Activated T-helper 17 cell treated with anti-CD3 and anti-CD28 coated beads, Interleukin-2, amount 50 U/mL, for 72 hours (primary cell): ENCODE data around the gene GPC5. TPM values are rescaled to one million over a fixed set of nuclear protein-coding genes. Genes with fewer than 3 reads are reported as not detected.
"Not testable (repeated sequence)": the region's sequence is repeated elsewhere in the genome, so short reads cannot be mapped to it uniquely, and the experiment has no call there.

ENCODE experiments used
- ATAC-seq: fragments of 150-1000 bp; cut with Tn5 transposase; replicated peaks from 2 replicates; pipeline ENCODE4 v1.10.0; 2021; ENCODE audit warnings: mild to moderate bottlenecking, moderate library complexity
- H3K27ac Mint-ChIP-seq: one replicate; pipeline ENCODE4 v1.8.0; 2022; ENCODE audit warnings: mixed read lengths
- H3K27me3 Mint-ChIP-seq: one replicate; pipeline ENCODE4 v1.8.0; 2022; ENCODE audit warnings: mixed read lengths
- H3K36me3 Mint-ChIP-seq: one replicate; pipeline ENCODE4 v1.8.0; 2022; ENCODE audit warnings: low read depth, mild to moderate bottlenecking, mixed read lengths
- H3K4me1 Mint-ChIP-seq: one replicate; pipeline ENCODE4 v1.8.0; 2022; ENCODE audit warnings: mixed read lengths
- H3K4me3 Mint-ChIP-seq: one replicate; pipeline ENCODE4 v1.8.0; 2022; ENCODE audit warnings: mild to moderate bottlenecking, mixed read lengths
- H3K9me3 Mint-ChIP-seq: one replicate; pipeline ENCODE4 v1.8.0; 2022; ENCODE audit warnings: mixed read lengths
- total RNA-seq, 2 donors: library from RNA; stranded (reverse); gene quantifications; one replicate each; pipeline ENCODE4 v1.2.3, GENCODE V29; 2022

The GPC5 gene
- total RNA-seq, 2 donors from 2014 or later, result 0.09 to 0.29 TPM

DNA sequence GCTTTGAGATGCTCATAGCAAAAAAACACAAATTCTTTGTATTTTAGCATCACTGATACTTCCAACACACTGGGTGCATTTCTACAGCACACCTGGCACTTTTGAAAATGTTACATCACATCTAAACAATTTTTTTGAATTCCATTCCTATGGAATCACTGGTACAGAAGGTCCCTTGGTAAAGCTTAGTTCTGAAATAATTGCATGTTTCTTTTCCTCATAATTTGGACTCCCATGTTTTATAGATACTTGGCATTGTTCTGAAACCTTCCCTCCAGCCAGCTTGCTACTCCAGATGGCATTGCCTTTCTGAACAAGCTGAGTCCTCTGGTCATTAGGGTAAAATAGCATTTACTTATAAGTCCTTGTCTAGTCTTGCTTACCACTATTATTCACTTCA lies 1346.8 kb downstream of the GPC5 start:
- Mint-ChIP-seq H3K4me1 (no peaks in the 10 kb centered on the region), H3K27ac (no peak overlapping the region), H3K27me3 (no peaks in the 10 kb centered on the region), H3K4me3 (no peak overlapping the region), H3K36me3 (no peaks in the 10 kb centered on the region), H3K9me3 (peaks cover 3% of the 10 kb centered on the region)
- no peak for ATAC-seq

DNA sequence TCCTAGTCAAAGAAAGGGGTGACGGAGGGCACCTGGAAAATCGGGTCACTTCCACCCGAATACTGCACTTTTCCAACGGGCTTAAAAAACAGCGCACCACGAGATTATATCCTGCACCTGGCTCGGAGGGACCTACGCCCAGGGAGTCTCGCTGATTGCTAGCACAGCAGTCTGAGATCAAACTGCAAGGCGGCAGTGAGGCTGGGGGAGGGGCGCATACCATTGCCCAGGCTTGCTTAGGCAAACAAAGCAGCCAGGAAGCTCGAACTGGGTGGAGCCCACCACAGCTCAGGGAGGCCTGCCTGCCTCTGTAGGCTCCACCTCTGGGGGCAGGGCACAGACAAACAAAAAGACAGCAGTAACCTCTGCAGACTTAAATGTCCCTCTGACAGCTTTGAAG lies 1354.3 kb downstream of the GPC5 start:
- ATAC-seq, H3K4me3 Mint-ChIP-seq, H3K36me3 Mint-ChIP-seq, H3K27me3 Mint-ChIP-seq, H3K9me3 Mint-ChIP-seq, H3K27ac Mint-ChIP-seq, H3K4me1 Mint-ChIP-seq: not testable (repeated sequence)

DNA sequence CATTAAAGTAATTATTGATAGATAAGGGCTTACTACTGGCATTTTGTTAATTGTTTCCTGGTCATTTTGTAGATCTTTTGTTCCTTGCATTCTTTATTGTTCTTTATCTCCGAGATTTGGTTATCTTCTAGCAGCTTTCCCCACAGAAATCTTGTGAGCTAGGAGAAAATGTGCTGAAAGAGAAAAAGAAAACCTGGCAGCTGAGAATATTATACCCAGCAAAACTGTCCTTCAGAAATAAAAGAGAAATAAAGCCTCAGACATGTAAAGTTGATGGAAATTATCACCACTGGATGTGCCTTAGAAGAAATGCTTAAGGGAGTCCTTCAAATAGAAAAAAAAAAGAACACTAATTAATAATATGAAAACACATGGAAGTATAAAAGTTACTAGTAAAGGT lies 1363.3 kb downstream of the GPC5 start:
- no peak for ATAC-seq
- peaks cover 19% of the 10 kb centered on the region for H3K9me3 Mint-ChIP-seq
- H3K27ac Mint-ChIP-seq, result no peak overlapping the region
- H3K4me3 Mint-ChIP-seq, result no peak overlapping the region
- H3K4me1 Mint-ChIP-seq, result no peaks in the 10 kb centered on the region
- no peaks in the 10 kb centered on the region for H3K36me3 Mint-ChIP-seq
- no peaks in the 10 kb centered on the region for H3K27me3 Mint-ChIP-seq

DNA sequence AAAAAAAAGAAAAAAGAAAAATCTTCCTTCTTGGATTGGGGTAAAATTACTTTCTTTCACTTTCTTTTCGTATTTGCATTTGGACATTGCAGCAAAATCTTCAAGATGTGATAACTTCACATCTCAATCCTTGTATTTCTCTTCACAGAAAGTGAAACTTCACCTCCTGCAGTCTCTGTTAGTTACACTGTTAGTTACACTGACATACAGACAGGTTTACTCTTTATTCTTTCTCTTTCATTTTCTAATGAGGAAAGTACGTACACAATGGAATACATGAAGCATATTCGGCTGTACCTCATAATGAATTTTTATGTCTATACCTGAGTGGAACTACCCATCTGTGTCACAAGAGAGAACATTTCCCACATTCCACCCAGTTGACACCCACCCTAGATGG lies 1369.0 kb downstream of the GPC5 start:
- Mint-ChIP-seq H3K36me3 (no peaks in the 10 kb centered on the region), H3K27me3 (no peaks in the 10 kb centered on the region), H3K4me3 (no peak overlapping the region), H3K27ac (no peak overlapping the region), H3K4me1 (no peaks in the 10 kb centered on the region), H3K9me3 (peaks cover 10% of the 10 kb centered on the region)
- ATAC-seq, result no peak

DNA sequence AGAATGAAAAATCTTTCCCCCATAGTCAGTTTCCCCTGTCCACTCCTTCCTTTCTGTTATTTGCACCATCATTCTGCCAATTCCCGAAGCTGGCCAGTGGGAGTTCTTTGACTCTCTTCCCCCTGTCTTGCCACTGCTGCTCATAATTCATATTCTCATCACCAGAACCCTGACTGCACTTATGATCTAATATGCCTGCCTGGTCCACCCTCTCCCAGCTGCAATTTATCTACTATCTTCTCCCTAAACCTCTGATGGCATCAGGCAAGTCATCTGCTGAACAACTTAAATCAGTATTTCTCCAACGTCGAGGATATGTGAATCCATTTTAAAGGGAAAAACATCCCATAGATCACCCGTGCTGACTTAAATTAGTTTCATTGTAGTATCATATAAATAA lies 1370.2 kb downstream of the GPC5 start:
- Mint-ChIP-seq H3K4me3 (no peak overlapping the region), H3K27ac (no peak overlapping the region), H3K4me1 (no peaks in the 10 kb centered on the region), H3K36me3 (no peaks in the 10 kb centered on the region), H3K27me3 (no peaks in the 10 kb centered on the region), H3K9me3 (peaks cover 4% of the 10 kb centered on the region)
- no peak for ATAC-seq

DNA sequence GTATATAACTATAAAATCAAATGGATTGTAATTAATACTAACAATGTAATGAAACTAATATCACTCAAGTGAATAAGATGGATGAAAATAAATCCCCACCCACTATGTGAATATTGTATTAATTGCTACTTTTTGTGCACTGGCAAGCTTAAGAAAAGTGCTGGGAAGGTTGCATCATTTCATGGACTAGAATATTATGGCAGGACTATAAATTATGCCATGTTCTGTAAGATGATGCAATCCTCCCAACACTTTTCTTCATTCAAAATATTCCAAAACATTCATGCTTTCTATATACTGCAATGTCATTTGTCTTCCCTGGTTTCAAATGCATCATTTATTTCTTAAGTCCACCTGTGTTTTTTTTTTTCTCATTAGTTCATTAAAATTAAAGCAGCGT lies 1370.6 kb downstream of the GPC5 start:
- Mint-ChIP-seq H3K4me3 (no peak overlapping the region), H3K27me3 (no peaks in the 10 kb centered on the region), H3K4me1 (no peaks in the 10 kb centered on the region), H3K36me3 (no peaks in the 10 kb centered on the region), H3K9me3 (peaks cover 4% of the 10 kb centered on the region), H3K27ac (no peak overlapping the region)
- no peak for ATAC-seq

DNA sequence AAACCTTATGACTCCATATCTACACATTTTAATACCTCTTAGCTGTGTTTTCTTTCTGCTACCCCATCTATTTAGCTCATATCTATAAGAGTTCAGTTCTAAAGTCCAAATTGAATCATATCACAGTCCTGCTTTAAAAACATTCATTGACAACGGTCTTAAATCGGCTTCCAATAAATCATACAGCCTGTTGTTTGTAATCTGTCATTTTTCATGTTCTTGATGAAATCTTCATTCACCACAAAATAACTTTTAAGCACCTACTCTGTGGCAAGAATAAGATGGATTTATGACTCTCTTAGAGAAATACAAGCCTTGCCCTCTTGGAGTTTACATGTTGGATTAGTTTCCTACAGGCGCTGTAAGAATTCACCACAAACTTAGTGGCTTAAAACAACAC lies 1377.2 kb downstream of the GPC5 start:
- no peaks in the 10 kb centered on the region for H3K4me1 Mint-ChIP-seq
- H3K36me3 Mint-ChIP-seq, result no peaks in the 10 kb centered on the region
- no peak for ATAC-seq
- H3K9me3 Mint-ChIP-seq, result no peaks in the 10 kb centered on the region
- no peak overlapping the region for H3K4me3 Mint-ChIP-seq
- H3K27ac Mint-ChIP-seq, result no peak overlapping the region
- H3K27me3 Mint-ChIP-seq, result peaks cover 4% of the 10 kb centered on the region

DNA sequence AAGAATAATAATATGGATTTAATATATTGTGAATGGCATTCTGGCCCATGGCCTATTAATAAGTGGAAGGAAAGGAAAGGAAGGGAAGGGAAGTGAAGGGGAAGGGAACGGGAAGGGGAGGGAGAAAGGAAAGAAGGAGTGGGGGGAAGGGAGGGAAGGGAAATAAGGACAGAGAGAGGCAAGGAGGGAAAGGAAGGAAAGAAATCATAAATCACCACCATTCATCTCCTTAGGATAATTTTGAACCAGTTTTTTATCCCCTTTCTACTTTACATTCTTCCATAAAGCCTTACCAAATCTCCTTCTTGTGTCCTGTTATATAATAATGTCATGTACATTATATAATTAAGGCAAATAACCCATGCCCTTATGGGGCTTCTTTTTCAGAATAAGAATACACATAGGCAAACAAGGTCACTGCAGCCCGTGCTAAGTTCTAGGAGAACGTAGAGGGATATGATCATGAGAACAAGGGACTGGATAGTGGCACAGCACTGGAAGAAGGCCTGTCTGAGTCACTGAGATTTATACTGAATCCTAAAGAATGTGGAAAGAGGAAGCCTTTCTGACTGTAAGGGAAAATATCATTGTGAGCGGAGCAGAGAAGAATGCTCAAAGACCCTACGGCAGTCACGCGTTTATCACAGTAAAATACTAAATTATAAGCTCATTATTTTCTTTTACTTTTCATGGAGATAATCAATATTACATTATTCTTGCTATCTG lies 1383.7 kb downstream of the GPC5 start:
- Mint-ChIP-seq H3K4me3 (no peak overlapping the region), H3K27me3 (peaks cover 4% of the 10 kb centered on the region), H3K4me1 (no peaks in the 10 kb centered on the region), H3K9me3 (peaks cover 4% of the 10 kb centered on the region), H3K27ac (no peak overlapping the region), H3K36me3 (no peaks in the 10 kb centered on the region)
- ATAC-seq, result no peak

DNA sequence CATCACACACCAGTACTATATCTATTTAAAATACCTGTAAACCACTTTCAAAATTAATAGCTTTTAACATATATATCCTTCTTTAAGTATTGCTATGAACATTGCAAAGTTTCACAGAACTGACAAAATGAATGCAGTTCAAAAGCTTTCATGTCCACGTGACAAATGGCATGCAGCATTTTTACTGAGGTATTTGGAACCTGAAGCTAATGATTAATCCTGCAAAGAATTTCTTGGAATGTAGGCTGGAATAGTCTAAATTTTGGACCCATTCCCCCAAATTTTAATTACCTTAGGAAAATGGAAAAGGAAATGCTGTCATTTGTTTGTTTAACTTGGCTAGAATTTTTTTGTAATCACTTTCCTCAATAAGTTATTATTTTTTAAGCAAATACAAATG lies 1404.4 kb downstream of the GPC5 start:
- Mint-ChIP-seq H3K4me3 (no peak overlapping the region), H3K27me3 (no peaks in the 10 kb centered on the region), H3K4me1 (peaks cover 7% of the 10 kb centered on the region), H3K27ac (no peak overlapping the region), H3K9me3 (peaks cover 4% of the 10 kb centered on the region), H3K36me3 (no peaks in the 10 kb centered on the region)
- no peak for ATAC-seq

DNA sequence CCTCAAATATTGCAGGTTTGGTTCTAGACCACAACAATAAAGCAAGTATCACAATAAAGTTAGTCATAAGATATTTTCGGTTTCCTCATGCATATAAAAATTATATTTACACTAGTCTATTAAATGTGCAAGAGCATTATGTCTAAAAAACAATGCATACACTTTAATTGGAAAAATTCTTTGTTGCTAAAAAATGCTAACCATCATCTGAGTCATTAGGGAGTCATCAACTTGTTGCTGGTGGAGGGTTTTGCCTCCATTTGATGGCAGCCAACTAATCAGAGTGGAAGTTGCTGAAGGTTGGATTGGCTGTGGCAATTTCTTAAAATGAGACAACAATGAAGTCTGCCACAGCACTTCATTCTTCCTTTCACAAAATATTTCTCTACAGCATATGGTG lies 1405.9 kb downstream of the GPC5 start:
- H3K27ac Mint-ChIP-seq, result no peak overlapping the region

DNA sequence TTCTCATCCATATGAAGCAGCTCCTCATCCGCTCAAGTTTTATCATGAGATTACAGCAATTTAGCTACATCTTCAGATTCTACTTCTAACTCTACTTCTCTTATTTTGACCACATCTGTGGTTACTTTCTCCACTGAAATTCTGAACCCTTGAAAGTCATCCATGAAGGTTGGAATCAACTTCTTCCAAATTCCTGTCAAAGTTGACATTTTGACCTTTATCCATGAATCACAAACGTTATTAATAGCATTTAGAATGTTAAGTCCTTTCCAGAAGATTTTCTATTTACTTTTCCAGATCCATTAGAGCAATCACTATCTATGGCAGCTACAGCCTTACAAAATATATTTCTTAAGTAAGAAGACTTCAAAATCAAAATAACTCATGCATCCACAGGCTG lies 1406.5 kb downstream of the GPC5 start:
- H3K27me3 Mint-ChIP-seq, result no peaks in the 10 kb centered on the region
- peaks cover 7% of the 10 kb centered on the region for H3K4me1 Mint-ChIP-seq
- no peaks in the 10 kb centered on the region for H3K36me3 Mint-ChIP-seq
- H3K9me3 Mint-ChIP-seq, result peaks cover 4% of the 10 kb centered on the region
- no peak for ATAC-seq
- no peak overlapping the region for H3K27ac Mint-ChIP-seq
- H3K4me3 Mint-ChIP-seq, result no peak overlapping the region

More for the DNA sequence above, 1405.9 kb downstream of the GPC5 start:
- Mint-ChIP-seq H3K27me3 (no peaks in the 10 kb centered on the region), H3K9me3 (peaks cover 4% of the 10 kb centered on the region), H3K36me3 (no peaks in the 10 kb centered on the region), H3K4me3 (no peak overlapping the region), H3K4me1 (peaks cover 7% of the 10 kb centered on the region)
- ATAC-seq, result no peak

DNA sequence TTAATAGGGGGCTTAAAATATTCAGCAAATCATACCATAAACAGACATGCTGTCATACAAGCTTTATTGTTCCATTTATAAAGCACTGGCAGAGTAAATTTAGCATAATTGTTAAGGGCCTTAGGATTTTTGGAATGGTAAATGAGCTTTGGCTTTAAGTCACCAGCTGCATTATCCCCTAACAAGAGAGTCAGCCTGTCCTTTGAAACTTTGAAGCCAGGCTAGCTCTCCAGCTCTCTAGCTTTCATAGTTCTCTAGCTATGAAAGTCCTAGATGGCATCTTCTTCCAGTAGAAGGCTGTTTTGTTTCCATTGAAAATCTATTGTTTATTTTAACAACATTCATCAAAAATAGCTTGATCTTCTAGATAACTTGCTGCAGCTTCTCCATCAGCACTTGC lies 1407.3 kb downstream of the GPC5 start:
- Mint-ChIP-seq H3K27ac (peak overlapping the region; percentile 66), H3K4me1 (peaks cover 7% of the 10 kb centered on the region), H3K27me3 (no peaks in the 10 kb centered on the region), H3K9me3 (peaks cover 4% of the 10 kb centered on the region), H3K4me3 (peak overlapping the region; percentile 81), H3K36me3 (no peaks in the 10 kb centered on the region)
- no peak for ATAC-seq

DNA sequence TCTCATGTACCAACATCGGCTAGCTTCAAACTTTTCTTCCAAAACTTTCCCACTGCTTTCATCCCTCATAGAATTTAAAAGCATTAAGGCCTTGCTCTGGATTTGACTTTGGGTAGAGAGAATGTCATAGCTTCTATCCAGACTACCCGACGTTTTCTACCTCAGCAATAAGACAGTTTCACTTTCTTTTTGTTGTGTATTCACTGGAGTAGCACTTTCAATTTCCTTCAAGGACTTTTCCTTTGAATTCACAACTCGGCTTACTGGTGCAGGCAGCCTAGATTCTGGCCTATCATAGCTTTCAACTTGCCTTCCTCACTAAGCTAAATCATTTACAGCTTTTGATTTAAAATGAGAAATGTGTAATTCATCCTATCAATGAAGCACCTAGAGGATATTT lies 1407.8 kb downstream of the GPC5 start:
- H3K4me1 Mint-ChIP-seq, result peaks cover 7% of the 10 kb centered on the region
- no peaks in the 10 kb centered on the region for H3K27me3 Mint-ChIP-seq
- no peaks in the 10 kb centered on the region for H3K36me3 Mint-ChIP-seq
- peak; percentile 62 for ATAC-seq
- peaks cover 4% of the 10 kb centered on the region for H3K9me3 Mint-ChIP-seq
- H3K27ac Mint-ChIP-seq, result peak overlapping the region; percentile 66
- peak overlapping the region; percentile 81 for H3K4me3 Mint-ChIP-seq

DNA sequence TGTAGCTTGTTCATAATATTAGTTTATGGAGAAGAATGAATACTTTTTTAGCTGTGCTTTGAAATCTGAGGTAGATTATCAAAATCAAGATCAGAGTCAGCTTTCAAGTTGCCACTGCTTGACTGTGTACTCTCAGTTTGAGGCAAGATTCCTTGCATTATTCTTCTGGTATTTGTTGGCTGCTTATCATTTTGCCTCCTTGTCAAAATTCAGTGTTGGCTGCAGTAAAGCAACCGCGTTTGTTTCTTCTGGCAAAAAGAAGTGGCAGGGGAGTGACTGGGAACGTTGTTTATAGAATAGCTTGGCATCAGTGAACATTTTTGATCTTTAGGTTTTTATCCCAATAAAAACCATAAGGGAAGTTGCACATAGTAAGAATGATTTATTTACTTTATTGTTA lies 1408.9 kb downstream of the GPC5 start:
- no peaks in the 10 kb centered on the region for H3K27me3 Mint-ChIP-seq

DNA sequence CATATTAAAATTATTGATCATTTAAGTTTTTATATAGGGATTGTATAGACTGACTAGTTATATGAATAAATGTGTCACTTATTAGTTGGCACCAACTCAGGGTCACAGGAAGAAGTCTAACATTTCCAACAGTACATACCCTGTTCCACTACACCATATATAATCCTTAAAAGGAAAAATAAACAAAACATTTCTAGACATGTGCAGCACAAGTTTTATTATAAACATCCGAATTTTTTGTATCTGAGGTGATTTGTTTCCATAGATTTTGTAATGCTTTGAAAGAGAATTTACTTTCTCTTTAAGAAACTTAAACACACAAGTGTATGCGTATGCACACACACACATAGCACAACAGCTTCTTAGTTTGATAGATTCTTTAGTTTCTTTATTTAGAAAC lies 1409.5 kb downstream of the GPC5 start:
- ATAC-seq, result no peak
- H3K4me1 Mint-ChIP-seq, result peaks cover 7% of the 10 kb centered on the region
- H3K27me3 Mint-ChIP-seq, result no peaks in the 10 kb centered on the region
- peaks cover 4% of the 10 kb centered on the region for H3K9me3 Mint-ChIP-seq
- H3K36me3 Mint-ChIP-seq, result no peaks in the 10 kb centered on the region
- no peak overlapping the region for H3K4me3 Mint-ChIP-seq
- H3K27ac Mint-ChIP-seq, result no peak overlapping the region

More for the DNA sequence above, 1408.9 kb downstream of the GPC5 start:
- no peak overlapping the region for H3K27ac Mint-ChIP-seq
- no peaks in the 10 kb centered on the region for H3K36me3 Mint-ChIP-seq
- no peak for ATAC-seq
- H3K9me3 Mint-ChIP-seq, result peaks cover 4% of the 10 kb centered on the region
- peaks cover 7% of the 10 kb centered on the region for H3K4me1 Mint-ChIP-seq
- no peak overlapping the region for H3K4me3 Mint-ChIP-seq

DNA sequence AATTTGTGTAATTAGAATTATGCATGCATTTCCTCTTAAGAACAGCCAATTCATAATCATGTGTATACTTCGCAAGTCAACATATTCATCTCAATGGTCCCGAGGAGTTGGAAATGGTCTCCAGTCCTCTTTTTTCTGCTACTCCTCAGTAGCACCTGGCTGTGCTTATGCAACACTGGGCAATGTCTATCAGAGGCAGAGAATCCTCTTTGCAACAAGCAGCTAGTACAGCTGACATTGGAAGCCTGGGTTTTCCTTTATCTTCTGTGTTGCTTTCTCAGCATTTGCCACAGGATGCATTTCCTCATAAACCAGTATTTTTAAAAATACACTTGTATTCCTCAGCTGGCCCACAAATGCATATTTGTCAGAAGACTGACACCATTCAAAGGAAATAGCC lies 1422.9 kb downstream of the GPC5 start:
- no peak overlapping the region for H3K4me3 Mint-ChIP-seq
- H3K9me3 Mint-ChIP-seq, result peaks cover 7% of the 10 kb centered on the region
- no peak overlapping the region for H3K27ac Mint-ChIP-seq
- no peak for ATAC-seq
- H3K36me3 Mint-ChIP-seq, result no peaks in the 10 kb centered on the region
- no peaks in the 10 kb centered on the region for H3K4me1 Mint-ChIP-seq
- H3K27me3 Mint-ChIP-seq, result peaks cover 4% of the 10 kb centered on the region
